NCI-H2029 (cell line): ENCODE results near the gene RADIL.

Experiments used
- DNase-seq: peaks from one replicate; lab custom pipeline; 2025; lab: John Stamatoyannopoulos, UW

RADIL gene

DNA sequence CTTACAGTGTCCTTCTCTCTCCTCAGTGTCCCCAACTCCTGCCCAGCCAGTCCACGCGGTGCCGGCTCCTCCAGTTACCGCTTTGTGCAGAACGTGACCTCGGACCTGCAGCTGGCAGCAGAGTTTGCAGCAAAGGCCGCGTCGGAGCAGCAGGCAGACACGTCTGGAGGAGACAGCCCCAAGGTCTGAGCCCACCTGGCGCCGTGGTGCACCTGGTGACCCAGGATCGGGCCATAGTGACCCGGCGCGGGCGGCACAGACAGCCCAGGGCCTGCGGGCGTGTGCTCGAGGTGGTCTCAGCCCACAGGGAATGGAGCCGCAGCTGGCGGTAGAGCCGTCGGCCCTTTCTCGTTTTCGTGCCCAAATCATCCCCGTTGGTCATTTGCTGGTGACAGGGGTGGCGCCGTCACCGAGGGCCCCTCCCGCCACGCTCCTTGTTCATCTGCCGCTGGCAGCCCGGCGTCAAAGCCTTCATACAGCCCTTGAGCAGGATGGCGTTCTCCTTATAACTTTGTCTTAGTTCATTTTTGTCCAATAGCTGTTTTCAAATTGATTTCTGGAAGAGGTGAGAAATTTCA, 129.0 kb downstream of the RADIL start:
- DNase-seq, result no peak

DNA sequence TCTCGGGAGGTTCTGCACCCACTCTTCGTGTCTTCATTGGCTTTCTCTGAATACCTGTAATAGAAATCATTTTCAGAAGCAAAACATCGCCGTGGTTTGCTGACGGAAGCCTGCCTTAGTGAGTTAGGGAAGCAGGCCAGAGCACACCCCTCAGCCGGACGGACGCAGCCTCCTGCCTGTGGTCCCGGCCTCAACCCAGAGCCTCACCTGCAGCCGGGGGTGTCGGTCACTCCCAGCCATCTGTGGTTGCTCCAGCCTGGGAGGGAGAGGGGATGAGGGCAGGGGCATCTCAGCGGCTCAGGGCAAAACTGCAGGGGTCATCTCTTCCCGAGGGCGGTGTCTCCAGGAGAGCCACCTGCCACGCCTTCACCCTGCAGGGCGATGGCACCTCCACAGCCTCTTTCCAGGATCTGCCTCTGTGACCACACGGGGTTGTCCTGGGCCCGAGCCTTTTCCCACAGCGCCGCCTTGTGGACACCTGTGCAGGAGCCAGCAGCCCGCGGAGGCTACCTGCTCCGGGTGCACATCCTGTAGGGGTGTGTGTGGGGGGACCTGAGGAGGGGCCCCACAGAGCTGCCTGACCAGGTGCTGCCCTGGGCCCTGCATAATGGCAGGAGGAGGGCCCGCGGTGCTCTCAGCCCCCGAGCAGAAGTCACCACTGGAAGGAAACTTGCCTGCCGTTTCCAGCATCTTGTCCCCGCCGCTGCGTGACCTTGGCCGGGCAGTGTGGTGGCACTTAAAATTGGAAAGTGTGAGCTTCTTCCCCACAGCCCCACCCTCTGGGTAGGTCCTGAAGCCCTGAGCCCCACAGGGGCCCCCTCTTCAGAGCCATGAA, 129.7 kb downstream of the RADIL start:
- peak; percentile 60 for DNase-seq

DNA sequence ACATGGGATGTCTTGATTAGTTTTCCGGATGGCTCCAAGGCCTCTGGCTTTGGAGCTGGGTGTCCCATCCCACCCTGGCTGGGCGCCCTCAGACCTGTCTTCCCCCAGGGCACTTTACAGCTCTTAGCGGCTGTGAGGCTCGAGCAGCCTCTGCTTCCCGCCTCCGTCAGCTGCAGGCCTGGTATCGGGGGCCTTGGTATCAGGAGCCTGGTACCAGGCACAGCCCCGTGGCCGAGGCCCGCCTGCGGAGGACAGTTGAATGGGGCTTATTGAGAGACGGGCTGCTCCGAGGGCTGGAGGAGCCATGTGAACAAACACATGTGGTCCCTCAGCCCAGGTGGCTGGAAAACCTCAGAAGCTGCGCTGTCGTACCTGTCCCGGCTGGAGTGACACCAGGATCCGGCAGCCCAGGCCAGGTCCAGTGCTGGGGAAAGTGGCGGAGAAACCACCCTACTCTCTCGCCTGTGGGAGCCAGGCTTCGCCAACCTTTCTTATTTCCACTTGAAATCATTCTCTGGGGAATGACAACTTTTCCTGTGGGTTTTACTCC, 132.0 kb downstream of the RADIL start:
- DNase-seq, result no peak

DNA sequence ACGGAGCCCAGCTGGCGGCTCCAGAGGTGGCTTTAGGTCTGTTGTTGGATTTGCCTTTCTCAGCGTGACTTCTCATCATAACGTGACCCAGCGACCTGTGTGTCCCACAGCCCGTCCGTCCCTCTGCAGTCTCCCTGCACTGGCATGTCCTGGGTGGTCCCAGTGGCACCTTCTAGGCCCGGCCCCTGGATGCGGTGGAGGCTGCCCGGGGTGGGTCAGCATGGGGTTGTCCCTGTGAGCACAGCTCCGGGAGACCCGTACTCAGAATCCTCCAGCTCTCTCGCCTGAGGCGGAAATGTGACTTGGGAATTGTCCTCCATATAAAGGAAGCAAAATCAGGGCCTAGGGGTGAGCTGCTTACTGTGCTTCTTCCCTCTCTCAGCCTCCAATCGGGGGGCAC, 133.7 kb downstream of the RADIL start:
- DNase-seq, result no peak

DNA sequence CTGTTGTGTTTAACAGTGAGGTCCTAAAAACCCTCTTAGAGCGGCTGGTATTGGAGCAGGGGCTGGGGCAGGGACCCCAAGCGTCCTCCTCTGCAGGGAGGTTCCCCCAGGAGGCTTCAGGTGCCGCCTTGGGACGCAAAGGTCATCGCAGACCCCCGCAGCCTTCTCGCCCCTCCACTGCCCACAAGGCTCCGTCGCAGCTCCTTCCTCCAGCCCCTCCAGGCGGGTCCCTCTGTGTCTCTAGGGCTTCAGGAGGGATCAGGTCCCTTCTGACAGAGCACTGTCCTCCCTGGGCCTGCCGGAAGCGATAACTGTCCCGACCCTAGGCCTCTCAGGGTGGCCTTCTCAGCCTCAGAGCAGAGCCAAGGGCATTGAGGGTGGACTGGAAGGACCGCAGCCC, 134.2 kb downstream of the RADIL start:
- no peak for DNase-seq
